Suppressor macrophage treated with lipopolysaccharide for 1 hour (primary cell): ENCODE data around the gene OR8D1.
"Not testable (repeated sequence)": the region's sequence is repeated elsewhere in the genome, so short reads cannot be mapped to it uniquely, and the experiment has no call there.

Source experiments
- DNase-seq, 3 donors: peaks; one replicate each; pipeline ENCODE4 v3.0.0-alpha.2; 2020 to 2022

The OR8D1 gene

DNA sequence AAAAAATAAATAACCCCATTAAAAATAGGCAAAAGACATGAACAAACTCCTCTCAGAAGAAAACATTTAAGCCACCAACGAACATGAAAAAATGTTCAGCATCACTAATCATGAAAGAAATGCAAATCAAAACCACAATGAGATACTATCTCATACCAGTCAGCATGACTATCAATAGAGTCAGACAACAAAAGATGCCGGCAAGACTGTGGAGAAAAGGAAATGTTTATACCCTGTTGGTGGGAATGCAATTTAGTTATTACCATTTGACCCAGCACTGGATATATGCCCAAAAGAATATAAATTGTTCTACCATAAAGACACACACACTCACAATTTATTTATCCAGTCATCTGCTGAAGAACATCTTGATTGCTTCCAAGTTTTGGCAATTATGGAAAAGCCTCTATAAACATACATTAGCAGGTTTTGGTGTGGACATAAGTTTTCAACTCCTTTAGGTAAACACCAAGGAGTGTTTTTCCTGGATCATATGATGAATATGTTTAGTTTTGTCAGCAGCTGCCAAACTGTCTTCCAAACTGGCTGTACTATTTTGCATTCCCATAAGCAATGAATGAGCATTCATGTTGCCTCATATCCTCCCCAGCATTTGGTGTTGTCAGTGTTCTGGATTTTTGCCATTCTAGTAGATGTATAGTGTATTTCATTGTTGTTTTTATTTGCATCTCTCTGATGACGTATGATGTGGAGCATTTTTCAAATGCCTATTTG, 28.0 kb downstream of the OR8D1 start:
- no peak for DNase-seq

DNA sequence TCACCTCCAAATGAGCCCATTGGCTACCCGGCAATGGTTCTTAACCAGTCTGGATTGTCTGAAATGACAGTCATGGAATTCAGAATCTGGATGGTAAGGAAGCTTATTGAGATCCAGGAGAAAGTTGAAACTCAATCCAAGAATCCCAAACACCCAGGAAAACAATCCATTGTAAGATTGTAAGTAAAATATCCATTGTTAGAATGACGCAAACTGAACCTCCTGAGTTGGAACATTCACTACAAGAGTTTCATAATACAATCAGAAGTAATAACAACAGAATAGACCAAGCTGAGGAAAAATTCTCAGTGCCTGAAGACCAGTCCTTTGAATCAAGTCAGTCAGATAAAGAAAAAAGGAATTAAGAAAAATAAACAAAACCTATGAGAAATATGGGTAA, 35.5 kb downstream of the OR8D1 start:
- no peak for DNase-seq

DNA sequence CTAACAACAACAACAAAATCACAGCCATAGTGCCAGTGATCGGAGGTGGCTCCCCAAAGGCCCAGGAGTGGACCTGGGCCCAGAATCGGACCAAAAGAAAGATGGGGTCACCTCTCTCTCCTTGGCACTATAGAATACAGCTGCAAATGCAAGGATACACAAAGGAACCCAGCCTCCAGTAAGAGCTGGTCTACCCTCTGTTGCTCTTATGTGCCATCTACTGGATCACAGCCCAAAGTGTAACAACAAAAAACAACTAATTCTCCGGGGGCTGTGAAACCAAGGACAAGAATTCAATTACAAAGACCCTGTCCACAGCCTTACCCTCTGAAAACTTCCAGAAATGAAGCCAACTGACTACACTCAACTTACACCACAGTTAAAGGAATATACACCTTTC, 35.9 kb downstream of the OR8D1 start:
- DNase-seq = peak; percentile 20 to 50 (median 23)

DNA sequence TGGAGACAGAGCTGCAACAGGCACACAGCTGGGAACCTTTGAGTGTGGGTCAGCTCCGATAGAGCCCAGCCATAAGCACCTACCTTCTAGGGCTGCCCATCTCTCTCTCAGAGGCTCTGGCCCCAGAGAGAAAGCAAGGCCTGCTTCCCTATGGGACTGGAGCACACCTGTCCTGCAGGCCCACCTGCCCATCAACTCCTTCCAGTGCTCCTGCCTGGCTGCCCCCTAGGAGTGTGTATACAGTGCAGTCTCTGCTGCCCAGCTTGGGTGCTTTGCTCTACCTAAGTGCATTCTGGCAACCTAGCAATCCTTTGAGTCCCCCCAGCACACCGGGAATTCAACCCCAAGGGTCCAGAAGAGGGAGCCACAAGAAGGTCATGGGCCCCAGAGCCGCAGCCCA, 36.5 kb downstream of the OR8D1 start:
- no peak for DNase-seq

DNA sequence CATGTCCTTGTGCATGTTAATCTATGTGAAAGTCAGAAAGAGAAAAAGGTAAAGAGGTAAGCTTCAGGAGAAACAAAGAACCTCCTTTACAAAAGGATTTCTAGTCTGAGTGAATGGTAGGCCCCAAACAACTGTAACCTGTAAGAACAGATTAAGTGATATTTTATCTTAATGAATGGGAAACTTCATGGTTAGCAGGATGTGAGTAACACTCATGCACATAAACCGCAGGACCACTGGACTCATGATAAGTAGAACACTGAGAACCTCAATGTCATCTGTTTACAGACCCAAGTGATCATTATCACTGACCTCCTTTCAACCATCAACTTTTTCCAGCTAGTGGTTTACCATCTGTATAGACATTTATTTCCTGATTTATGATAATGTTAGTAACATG, 37.7 kb downstream of the OR8D1 start:
- DNase-seq = peak; percentile 20 to 36 (median 34)

DNA sequence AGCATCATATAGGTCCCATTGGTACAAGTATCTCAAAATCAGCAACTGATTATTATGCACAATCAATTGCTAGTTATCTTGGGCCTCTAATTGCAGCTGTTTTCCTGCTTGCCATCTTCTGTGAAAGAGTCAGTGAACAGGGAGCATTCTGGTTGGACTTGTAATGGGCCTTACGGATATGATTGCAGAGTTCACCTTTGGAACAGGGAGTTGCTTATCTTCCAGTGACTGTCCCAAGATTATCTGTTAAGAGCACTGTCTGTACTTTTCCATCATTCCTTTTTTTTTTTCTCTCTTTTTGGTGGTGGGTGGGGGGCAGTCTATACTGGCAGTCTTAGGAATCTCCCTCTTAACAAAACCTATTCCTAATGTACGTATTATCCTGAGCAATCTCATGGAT, 39.7 kb downstream of the OR8D1 start:
- DNase-seq = no peak

DNA sequence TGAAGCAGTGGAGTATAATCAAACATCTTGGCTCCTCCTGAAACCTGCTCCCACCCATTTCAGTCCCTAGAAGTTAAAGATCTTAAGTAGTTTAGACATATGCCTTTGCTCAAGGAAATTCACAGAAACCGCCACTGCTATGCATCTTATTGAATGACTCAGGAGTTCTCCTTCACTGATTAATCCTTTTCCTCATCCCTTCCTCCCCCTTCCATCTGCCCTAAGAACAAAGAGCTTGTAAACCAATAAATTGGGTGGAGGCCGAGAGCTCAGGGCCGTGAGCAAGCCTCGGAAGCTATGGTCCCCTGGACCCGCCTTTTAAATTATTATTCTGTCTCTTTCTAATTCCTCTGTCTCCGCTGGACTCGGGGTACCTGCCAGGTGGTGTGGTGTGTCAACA, 42.9 kb downstream of the OR8D1 start:
- not testable (repeated sequence) for DNase-seq

DNA sequence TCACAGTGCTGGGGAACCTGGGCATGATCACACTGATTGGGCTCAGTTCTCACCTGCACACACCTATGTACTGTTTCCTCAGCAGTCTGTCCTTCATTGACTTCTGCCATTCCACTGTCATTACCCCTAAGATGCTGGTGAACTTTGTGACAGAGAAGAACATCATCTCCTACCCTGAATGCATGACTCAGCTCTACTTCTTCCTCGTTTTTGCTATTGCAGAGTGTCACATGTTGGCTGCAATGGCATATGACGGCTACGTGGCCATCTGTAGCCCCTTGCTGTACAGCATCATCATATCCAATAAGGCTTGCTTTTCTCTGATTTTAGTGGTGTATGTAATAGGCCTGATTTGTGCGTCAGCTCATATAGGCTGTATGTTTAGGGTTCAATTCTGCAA, 48.7 kb downstream of the OR8D1 start:
- peak; percentile 60 to 70 (median 61) for DNase-seq

DNA sequence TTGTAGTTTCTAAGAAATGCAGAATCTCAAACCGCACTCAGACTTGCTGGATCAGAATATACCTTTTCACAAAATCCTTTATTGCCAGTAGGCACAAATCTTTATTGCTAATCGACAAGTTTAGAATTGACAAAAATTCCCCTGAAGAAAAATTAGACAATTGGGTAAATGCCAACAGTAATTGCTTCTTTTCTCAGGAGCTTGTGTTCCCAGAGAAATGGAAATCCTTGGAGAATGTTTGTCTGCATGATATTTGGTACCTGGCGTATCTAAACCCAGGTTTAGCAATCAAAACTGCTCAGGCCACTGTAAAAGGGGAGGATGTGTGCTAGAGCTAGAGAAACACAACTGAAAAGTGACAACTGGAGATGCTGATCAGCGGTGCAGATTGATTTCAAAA, 57.7 kb downstream of the OR8D1 start, which contains the start of gene OR8G5:
Gene OR8G5 (plus strand): TSS at position 301 of the 400 bp plus-strand sequence. CDS start 8,556 bp downstream, outside the sequence.
- DNase-seq = no peak
